Activated T-cell treated with anti-CD3 and anti-CD28 coated beads for 1 hour (primary cell): Measurements from ENCODE around the gene DNAL1.

ENCODE experiments used
- DNase-seq: peaks from one replicate; pipeline ENCODE4 v3.0.0-alpha.2; 2020; ENCODE audit warnings: low read depth

The DNAL1 gene

DNA sequence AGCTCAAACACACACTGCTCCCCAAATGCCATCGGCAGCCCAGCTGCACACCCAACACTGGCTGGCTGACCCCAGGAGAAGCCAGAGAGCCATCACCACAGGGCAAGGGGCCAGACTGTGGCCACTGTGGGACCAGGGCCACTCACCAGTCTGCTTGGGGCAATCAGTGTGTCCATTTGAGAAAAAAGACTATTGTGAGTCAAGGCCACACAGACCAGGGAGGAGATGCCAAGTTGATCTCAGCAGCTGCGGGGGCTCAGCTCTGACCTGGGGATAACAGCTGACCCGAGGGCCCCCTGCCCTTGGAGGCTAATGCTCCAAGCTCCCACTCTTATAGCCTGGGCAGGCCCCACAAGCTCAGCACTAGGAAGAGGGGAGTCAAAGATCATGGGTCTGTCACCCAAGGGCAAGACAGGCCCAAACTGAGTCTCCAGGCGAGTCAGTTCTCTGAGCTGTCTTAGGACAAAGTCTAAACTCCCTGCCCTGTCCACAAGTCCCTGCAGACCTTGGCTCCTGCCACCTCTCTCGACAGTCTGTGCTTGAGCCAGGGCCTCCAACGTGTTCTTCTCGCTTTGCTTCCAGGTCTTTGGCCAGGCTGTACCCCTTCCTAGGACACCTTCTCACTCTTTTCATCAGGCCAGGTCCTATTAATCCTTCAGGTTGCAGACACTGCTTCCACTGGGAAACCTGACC is 99.5 kb downstream of the DNAL1 start:
- DNase-seq, result no peak

DNA sequence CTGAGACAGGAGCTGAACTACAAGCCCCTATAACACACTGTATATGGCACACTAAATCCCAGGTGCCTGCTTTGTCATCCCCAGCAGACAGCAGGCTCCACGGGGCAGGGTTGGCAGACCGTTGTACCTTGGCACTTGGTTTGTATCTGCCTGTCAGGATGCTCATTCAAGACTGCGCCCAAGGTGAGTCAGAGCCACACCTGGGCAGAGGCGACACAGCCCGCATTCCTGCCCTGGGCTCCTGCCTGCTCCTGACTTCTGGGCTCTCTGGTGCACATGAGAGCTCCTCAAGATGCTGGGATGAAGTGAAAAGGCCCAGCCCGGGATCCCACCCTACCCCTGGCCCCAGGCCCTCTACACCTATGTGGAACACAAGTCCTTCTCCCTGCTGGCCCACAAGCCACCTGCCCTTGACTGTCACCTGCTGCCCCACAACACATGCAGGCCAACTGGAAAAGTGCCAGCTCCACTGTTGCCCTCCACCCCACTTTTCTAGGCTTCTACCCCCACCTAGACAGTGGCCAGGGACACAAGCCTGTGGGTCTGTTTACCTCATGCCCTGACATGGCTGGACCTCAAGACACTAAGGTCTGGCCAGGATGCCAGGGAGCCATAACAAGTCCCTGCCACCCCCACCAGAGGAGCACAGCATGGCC is 100.2 kb downstream of the DNAL1 start:
- DNase-seq, result no peak

DNA sequence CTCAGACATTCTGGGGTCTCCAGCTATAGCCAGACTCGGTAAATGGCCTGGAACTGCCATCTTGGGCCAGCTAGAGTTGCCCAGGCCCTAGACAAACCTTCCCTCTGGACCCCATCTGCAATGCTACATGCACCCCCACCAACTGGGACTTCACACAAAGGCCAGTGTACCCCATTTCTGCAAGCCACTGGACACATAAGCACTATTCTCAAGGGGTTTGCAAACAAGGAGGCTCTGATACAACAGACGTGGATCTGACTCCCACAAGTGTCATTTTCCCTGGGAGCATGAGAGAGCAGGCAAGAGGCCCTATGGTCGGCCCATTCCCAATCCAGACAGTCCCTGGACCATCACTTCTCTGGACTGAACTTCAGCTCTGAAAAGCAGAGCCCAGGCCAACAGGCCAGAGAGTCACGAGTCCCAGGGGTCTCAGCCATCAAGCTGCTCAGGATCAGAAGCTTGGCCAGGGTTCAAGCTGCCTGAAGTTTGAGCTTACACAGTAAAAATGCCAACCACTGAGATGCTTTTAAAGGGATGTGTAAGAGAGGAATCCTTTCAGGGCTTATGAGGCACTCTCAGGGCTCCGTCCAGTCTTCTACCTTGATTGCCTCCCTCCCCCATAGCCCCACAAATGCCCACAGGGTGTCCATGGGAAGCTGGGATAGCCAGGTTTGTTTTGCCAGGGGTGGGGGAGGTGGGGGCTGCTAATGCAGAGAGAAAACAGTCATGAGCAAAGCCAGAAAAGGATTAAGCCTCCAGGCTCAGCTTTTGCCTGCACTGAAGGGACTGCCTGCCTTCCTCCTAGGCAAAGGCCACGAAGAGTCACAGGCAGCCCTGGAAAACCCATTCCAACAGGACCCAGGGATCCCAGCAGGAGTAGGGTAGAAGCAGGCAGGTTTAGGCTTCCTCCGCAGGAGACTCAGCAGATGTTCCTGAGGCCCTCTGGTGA is 101.1 kb downstream of the DNAL1 start:
- DNase-seq, result no peak

DNA sequence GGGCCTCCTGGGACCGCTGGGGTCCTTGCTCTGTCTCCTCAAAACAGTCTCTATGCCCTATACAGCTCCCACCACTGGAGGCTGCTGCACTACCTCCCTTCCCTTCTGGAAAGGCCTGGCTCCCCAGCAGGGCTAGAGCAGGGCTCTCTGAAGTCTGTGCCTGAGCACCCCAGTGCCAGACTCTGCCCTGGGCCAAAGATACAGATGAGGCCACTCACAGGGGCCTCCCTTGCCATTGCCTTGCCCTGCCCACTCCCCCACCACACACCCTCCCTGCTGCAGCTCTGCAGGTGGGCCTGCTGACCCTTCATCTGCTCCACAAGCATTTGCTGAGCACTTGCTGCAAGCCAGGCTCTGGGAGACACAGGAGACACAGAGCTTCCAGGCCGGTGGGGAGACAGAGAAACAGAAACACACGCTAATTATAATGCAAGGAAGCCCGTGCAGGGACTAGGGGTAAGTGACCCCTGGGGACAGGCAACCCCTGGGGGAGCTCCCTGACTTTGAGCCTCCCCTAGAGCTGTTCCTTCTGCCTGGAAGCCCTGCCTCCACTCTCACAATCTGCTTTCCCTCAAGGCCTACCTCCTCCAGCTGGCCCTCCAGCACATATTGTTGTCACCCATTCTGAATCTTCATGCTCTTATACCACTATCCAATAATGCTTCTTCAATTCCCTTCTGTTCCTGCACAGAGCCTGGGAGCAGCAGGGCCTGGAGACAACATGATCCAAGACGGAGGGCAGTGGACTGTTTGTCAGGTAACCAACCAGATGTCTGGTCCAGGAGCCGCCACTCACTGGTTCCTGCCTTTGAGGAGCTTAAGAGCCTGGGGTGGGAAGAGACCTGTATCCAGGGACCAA is 102.0 kb downstream of the DNAL1 start:
- no peak for DNase-seq

DNA sequence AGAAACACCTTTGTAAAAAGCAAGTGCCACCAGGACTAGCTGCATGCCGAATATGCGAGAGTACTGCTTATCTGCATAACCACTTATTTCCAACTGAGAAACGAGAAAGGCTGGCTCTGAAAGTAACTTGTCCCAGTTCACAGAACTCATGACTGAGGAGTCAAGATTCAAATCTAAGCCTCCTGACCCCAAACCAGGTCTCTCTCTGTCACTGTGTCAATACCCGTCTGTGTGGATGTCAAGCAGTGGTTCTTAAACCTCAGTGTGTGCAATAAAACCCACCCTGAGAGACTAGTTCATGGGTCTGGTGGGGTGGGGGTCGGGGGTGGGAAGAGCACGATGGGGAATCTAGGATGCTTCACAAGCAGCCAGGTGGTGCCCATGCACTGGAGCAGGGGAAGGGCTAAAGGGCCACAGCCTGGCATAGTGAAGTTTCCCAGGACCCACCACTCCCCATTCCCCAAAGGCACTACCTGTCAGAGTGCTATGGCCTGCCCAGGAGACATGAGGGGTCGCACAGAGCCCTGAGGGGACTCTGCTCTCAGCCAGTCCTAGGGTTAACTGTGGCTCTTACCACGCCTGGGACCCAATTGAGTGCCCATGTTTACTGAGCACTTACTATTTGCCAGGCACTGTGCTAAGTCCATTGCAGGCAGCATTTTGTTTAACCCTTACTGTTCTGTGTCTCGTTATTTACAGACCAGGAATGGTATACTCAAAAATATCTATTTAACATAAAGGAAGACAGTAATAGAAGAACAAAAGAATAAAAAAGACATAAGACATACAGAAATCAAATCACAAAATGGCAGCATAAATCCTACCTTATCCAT is 102.8 kb downstream of the DNAL1 start:
- no peak for DNase-seq

DNA sequence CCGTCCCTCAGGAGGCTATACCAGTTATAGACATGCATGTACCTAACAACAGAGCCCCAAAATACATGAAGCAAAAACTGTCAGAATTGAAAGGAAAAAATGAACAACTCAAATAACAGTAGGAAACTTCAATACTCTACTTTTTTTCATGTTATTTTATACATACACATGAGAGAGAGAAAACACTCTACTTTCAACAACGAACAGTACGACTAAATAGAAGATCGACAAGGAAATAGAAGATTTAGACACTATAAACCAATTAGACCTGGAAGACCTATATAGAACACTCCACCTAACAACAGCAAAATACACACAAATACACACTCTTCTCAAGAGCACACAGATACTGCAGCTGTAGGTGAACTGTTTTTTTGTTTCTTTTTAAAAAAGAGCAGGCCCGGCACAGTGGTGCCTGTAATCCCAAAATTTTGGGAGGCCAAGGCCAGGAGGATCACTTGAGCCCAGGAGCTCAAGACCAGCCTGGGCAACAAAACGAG is 104.1 kb downstream of the DNAL1 start:
- no peak for DNase-seq

DNA sequence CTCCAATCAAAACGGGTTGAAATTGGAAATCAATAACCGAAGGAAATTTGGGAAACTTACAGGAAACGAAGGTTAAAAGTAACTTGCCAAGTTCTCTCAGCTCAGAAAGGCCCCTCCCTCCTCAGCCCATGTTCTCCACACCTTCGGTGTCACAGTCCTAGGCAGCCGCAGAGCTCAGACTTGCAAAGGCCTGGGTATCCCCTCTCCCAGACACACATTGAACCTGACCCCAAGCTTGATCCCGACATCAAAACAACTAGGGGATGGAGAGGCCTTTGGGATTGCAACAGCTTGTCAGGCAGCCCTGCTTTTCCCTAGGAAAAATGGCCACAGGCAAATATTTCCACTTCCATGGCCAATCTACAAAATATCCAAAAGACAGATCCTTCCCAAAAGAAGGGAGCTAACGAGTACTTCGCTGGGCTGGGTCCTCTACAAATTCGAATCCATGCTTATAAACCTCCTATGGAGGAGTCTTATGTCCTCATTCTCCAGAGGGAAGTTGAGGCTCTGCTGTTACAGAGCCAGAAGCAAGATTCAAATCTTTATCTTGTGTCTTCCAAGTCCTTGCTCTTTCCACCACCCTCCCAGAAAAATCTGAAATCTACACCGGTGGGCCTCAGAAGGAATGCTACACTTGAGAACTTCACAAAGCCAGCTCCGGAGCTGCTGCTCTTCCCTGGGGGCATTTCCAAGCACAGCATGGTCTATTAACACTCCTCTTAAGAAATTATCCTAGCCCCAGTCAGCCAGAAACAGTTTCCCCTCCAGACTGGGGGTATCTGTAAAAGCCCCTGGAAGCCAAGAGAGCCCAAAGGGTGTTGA is 105.1 kb downstream of the DNAL1 start:
- no peak for DNase-seq

DNA sequence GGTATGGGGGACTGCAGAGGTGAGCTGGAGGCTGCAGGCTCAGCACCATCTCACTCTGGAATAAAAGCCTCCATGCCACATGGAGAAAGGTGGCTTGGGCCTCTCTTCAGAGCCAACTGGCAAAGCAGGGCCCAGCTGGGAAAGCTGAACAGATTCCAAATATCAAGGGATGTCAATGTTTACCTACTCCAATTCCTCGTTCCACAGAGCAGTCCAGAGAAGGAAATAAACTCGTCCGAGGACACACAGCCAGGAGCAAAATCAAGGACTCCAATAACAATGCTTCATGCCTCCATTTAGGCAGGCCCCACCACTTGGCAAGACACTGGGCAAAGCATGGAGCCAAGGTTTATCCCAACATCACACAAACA is 105.7 kb downstream of the DNAL1 start:
- no peak for DNase-seq

DNA sequence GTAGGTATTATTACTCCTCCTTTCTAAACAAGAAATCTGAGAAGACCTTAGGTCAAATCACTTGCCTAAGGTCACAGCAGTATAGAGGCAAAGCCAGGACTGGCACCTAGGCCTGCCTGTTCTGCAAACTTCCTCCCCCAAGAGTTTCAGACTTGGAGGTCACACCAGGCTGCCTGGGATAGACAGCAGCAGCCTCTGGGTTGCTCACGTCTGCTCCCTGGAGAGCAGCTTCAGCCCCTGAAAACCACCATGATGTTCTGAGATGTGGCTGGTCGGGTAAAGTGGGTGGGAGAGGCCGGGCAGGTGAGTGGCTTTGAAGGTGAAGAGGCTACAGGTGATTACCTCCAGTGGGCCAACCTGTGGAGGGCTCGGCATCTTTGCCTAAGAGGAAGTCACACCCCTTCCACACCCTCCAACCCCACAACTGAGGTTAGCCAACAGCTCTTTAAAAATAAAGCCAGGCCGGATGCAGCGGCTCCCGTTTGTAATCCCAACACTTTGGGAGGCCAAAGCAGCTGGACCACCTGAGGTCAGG is 106.4 kb downstream of the DNAL1 start:
- DNase-seq, result no peak

DNA sequence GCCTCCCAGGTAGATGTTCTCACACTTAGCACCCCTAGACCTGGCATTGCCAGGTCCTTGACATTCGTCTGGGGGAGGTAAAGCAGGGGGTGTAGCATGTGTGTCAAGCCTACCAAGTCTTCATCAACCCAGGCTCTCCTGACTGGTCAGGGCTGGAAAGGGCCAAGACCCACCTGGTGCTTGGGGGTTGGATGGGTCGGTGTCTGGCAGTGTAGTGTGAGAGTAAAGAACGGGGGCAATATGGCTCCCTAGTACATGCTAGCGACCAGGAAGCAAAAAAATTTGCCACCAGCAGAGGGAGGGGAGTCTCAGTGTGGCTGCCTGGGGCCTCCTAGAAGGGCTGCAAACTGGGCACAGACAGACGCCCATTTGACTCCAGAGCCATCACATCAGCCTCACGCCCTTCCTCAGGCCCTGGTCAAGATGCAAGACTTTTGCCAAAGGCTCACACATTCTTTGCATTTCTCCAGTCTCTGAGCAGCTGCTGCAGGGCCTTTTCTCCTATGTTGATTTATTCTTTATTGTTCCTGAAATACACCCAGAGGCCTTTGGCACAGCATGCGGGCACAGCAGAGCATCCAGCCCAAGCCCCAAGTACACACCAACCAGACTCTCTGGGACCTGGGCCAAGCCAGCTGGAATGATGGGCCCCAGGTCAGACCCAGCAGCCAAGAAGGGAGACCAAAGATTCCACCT is 107.7 kb downstream of the DNAL1 start:
- no peak for DNase-seq
